Pancreas (tissue), 10 donors: ENCODE data around the gene FAT1. TPM values are rescaled to one million over a fixed set of nuclear protein-coding genes. Genes with fewer than 3 reads are reported as not detected.

ENCODE experiments used
- ATAC-seq, 4 donors: fragments of 200-7000 bp; cut with Tn5 transposase; one replicate each; pipeline versions ENCODE4 v1.8.0 to v1.9.1; 2020; ENCODE audit warnings: mild to moderate bottlenecking in 4 of 4, moderate library complexity in 4 of 4
- DNase-seq, 6 donors: peaks; one replicate each; pipeline ENCODE4 v3.0.0-alpha.2; 2020
- FAIRE-seq: peaks from 2 replicates; lab custom pipeline; 2012; peaks lifted over from hg19 to GRCh38; lab: Jason Lieb, UNC
- H3K27ac ChIP-seq, 4 donors: fragments of 200-600 bp; sonication (generic); 1 replicate in 3 of 4; 2 replicates in 1 of 4; pipeline versions ENCODE4 v1.5.0 to v1.8.0; 2020
- H3K27me3 ChIP-seq, 4 donors: fragments of 200-600 bp; one replicate each; pipeline ENCODE4 v1.8.0; 2021
- H3K36me3 ChIP-seq, 3 donors: fragments of 200-600 bp; sonication (generic) in 1 of 3; one replicate each; pipeline versions ENCODE4 v1.5.0 to v1.8.0; 2020 to 2021
- H3K4me1 ChIP-seq, 3 donors: fragments of 200-600 bp; one replicate each; pipeline ENCODE4 v1.8.0; 2021
- H3K4me3 ChIP-seq, 4 donors: fragments of 200-600 bp; sonication (generic) in 2 of 4; one replicate each; pipeline versions ENCODE4 v1.5.0 to v1.8.0; 2020 to 2021
- H3K9me3 ChIP-seq, 4 donors: fragments of 200-600 bp; one replicate each; pipeline ENCODE4 v1.8.0; 2021
- CTCF ChIP-seq, 4 donors: fragments of 200-600 bp; sonication (generic) in 3 of 4; IDR thresholded peaks; one replicate each; pipeline versions ENCODE4 v1.5.0 to v1.8.0; 2021; ENCODE audit warnings: antibody characterized with exemption in 4 of 4
- WGBS, 2 donors: extraction: QIAGEN DNeasy Blood & Tissue Kit; methylation state at CpG; one replicate each; pipeline ENCODE4 v1.1.7; 2013; 5-methylcytosine and 5-hydroxymethylcytosine counted together
- intact Hi-C, 3 donors: fragments of 100-400 bp; cut with DNase I; formaldehyde crosslinking; loops; one replicate each; pipeline versions ENCODE4 v1.11.1 to v1.14.2; 2022
- polyA plus RNA-seq, 2 donors: library from polyadenylated mRNA; stranded (reverse); fragments of 200-250 nt; gene quantifications; one replicate each; pipeline ENCODE4 v1.2.3, GENCODE V29; 2013
- total RNA-seq, 6 donors: library from RNA; stranded (reverse); fragmentation: NEBNext Ultra II Directional in 4 of 6; extraction: Animal tissue kit (Norgen Biotek cat#: 25700) in 4 of 6; gene quantifications; one replicate each; pipeline versions ENCODE4 v1.2.1 to v1.2.4, GENCODE V29; 2021 to 2023
- donor health status: healthy with polysubstance abuse.
- donor health status: DM: no; HTN: no; CAD: no; lungs with moderate emphysema.
- donor health status: DM: no; HTN: no; CAD: no.
- donor health status: control.
- donor health status: control.
- donor health status: Bipolar disorder and iron deficiency.
- donor health status: DM: yes; HTN: yes; CAD: no.
- donor health status: DM: no; HTN: no; CAD: no.
- donor health status: DM: no; HTN: no; CAD: no.
- donor health status: DM: yes; HTN: yes; CAD: no.

The FAT1 gene
- total and polyA plus RNA-seq, 8 donors = 16.9 to 91.6 (median 59.3) TPM

GRCh38 chr4:186658657-186659056 lies 65.0 kb downstream of the FAT1 start:
- no peak for FAIRE-seq
- TF ChIP-seq CTCF (IDR thresholded peaks at IDR 0.05) = no peak
- Histone ChIP-seq H3K27ac (no peak overlapping the region), H3K9me3 (no peaks in the 10 kb centered on the region), H3K4me3 (no peak overlapping the region), H3K4me1 (peaks cover 0 to 4% (median 0%) of the 10 kb centered on the region in 3 donors), H3K27me3 (no peaks in the 10 kb centered on the region), H3K36me3 (no peaks in the 10 kb centered on the region)
- no peak for DNase-seq
- ATAC-seq = no peak
- WGBS, 2 donors = 95 to 97% methylated on average over 20 of the region's 20 CpGs
- intact Hi-C loops = no loop called here

GRCh38 chr4:186657764-186658163 lies 65.9 kb downstream of the FAT1 start:
- no peak for TF ChIP-seq CTCF (IDR thresholded peaks at IDR 0.05)
- FAIRE-seq = no peak
- Histone ChIP-seq H3K4me3 (no peak overlapping the region), H3K27me3 (no peaks in the 10 kb centered on the region), H3K9me3 (no peaks in the 10 kb centered on the region), H3K27ac (no peak overlapping the region), H3K4me1 (peaks cover 0 to 4% (median 0%) of the 10 kb centered on the region in 3 donors), H3K36me3 (no peaks in the 10 kb centered on the region)
- ATAC-seq = no peak
- DNase-seq = no peak
- WGBS, 2 donors = 45 to 55% methylated on average over 4 of the region's 4 CpGs
- intact Hi-C loops = no loop called here

GRCh38 chr4:186653969-186654368 lies 69.7 kb downstream of the FAT1 start:
- FAIRE-seq = no peak

GRCh38 chr4:186651624-186652023 lies 72.0 kb downstream of the FAT1 start:
- H3K27me3 ChIP-seq = no peaks in the 10 kb centered on the region
- 11 to 17% methylated on average over 21 of the region's 21 CpGs for WGBS, 2 donors
- ATAC-seq (peak; percentile 94 to 97 (median 96)), DNase-seq (peak; percentile 82 to 91 (median 86)), FAIRE-seq (no peak)
- peak overlapping the region; percentile 65 to 86 (median 72) for H3K27ac ChIP-seq
- no peaks in the 10 kb centered on the region for H3K36me3 ChIP-seq
- peaks cover 10 to 15% (median 11%) of the 10 kb centered on the region in 3 donors for H3K4me1 ChIP-seq
- intact Hi-C loops = no loop called here
- TF ChIP-seq CTCF (IDR thresholded peaks at IDR 0.05) = no peak
- no peaks in the 10 kb centered on the region for H3K9me3 ChIP-seq
- peak overlapping the region in 3 of 4 donors; percentile 15 to 41 (median 40) for H3K4me3 ChIP-seq

More at GRCh38 chr4:186653969-186654368, 69.7 kb downstream of the FAT1 start:
- H3K36me3 ChIP-seq = no peaks in the 10 kb centered on the region
- no peak for TF ChIP-seq CTCF (IDR thresholded peaks at IDR 0.05)
- H3K9me3 ChIP-seq = no peaks in the 10 kb centered on the region
- intact Hi-C loops = no loop called here
- no peak overlapping the region for H3K4me3 ChIP-seq
- no peak for ATAC-seq
- H3K27me3 ChIP-seq = no peaks in the 10 kb centered on the region
- peaks cover 10 to 15% (median 15%) of the 10 kb centered on the region in 3 donors for H3K4me1 ChIP-seq
- no peak overlapping the region for H3K27ac ChIP-seq
- WGBS, 2 donors = 91 to 94% methylated on average over 3 of the region's 3 CpGs
- DNase-seq = no peak

- intact Hi-C loops = no loop called here
- TF ChIP-seq CTCF (IDR thresholded peaks at IDR 0.05) = no peak
- 41 to 45% methylated on average over 5 of the region's 5 CpGs for WGBS, 2 donors
- no peaks in the 10 kb centered on the region for H3K36me3 ChIP-seq
- ATAC-seq (peak; percentile 65 to 75 (median 68)), FAIRE-seq (no peak), DNase-seq (peak in 1 of 6 donors; percentile 22)
- no peaks in the 10 kb centered on the region for H3K9me3 ChIP-seq
- peaks cover 10 to 15% (median 11%) of the 10 kb centered on the region in 3 donors for H3K4me1 ChIP-seq
- H3K4me3 ChIP-seq = peak overlapping the region in 3 of 4 donors; percentile 15 to 41 (median 40)
- peak overlapping the region; percentile 65 to 86 (median 72) for H3K27ac ChIP-seq
- no peaks in the 10 kb centered on the region for H3K27me3 ChIP-seq
These were observed 72.5 kb downstream of the FAT1 start for GRCh38 chr4:186651181-186651603.
